NCI-H446 treated with DMSO at 0.1 percent for 48 hours (cell line): ENCODE results near the gene KIRREL3.

Source experiments
- DNase-seq: peaks from one replicate; lab custom pipeline; 2025; lab: John Stamatoyannopoulos, UW

KIRREL3 gene

DNA sequence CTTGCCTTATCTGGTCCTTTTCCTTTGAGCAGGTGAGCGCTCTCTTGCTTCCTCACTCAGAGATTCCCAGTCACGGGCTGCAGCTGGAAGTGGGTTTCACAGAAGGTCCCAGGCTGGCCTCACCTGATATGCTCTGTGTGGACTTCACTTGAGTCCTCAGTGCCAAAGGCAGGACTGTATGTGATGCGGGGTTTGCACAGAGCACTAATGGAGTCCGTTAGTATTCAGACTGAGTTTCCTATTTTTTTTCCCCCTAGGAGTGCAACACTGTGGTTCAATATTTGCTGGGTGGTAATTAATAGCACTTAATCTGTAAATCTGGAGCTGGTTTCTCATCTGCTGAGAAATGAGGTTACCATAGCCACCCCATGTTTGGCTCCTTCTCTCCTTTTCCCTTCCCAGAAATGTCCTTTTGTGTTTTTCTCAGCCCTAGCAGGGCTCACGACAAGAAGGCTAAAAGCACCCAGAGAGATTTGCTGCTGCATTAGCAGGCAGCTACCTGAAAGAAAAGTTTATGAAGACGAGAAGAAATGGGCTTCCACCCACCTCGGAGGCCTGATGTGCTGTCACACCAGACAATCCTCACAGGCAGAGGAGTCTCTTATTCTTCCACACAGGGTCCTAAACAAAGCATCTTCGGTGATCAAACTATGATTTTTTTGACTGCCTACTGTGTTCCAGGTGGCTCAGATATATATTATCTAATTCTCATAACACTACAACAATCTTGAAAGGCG, 262.1 kb downstream of the KIRREL3 start:
- DNase-seq = no peak

DNA sequence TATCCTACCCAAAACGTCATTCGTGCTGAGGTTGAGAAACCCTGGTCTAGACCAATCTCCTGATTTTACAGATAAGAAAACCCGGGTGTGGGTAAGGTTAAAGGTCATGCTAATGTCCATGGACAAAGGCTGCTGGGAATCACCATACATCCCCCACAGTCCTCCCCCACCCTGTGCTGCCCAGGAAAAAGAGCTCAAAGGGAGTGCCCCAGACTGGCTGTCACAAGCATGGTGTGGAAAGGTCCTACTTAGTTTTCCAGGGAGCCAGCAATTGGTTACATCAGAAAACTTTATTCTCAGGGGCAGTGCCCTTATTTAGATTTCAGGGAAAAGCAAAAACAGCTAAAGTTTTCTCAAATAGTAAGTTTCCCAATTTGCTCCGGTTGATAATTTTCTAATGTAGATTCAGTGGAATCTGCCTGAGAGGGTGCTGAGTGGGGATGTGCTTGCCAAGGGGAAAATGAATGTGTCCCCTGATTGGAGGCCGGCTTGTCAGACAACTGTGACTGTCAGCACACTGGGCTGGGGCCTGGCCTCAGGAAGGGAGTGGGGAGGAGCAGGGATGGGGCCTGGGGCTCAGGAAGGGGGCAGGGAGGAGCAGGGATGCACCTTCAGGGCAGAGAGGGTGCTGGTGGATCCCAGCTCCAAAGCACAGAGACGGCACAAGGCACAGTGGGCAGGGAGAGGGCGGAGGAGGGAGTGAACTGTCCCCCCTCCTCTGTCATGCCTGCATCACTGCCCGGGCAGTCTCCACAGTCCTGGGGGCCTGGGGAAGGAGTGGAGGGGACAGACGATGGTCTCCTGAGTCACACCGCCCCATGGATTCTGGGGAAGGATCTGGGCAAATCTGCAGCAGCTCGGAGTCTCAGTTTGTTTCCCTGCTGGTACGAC, 263.6 kb downstream of the KIRREL3 start:
- DNase-seq = no peak

DNA sequence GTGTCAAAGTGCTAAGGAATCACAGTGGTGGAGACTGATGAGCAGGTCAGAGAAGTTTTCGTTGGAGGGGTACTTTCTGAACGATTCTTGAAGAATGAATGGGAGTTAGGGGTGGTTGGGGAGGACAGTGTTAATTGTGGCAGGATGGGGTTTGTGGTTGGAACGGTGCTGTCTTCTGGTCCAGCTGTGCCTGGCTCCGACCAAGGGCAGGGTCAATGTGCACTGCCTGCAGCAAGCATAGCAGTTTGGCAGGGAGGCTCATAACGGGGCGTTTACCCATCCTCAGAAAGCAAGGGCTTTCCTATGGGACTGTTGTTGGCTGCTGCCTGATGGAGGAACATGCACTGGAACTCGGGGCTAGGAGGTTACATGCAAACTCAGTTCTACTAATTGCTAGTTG, 265.8 kb downstream of the KIRREL3 start:
- DNase-seq = no peak

DNA sequence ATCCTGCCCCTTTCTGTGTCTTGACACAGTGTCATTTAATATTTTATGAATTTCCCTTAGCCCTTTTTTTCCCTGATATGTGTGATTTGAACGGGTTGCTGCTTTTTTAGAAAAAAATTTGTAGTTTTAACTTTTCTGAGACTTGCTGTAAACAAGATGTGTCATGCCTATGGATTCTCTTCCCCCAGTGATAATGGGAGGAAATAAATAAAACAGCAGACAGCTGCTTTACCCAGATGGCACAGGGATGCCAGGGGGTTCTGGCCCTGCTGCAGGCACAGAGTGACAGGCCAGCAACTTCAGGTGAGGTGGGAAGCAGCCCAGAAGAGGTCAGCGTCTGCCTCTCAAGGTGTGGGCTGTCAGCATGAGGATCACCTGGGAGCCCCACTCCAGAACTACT, 266.9 kb downstream of the KIRREL3 start:
- DNase-seq = no peak

DNA sequence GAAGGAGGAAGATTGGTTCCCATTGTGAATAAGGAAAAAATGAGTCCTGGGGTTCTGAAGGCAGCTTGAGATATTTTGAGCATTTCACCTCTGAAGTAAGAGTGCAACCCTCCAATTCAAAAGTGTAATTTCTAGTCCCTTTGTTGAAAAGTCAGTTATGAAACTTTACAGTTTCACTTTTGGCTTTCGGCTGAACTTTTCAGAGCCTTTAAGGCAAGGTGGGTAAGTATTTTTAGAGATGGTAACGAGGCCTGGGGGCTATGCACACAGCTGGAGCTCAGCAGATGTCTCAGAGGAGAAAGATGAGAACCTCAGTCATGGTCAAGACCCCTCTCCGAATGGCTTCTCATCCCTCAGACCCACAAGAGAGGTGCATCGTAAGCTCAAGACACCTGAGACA, 267.6 kb downstream of the KIRREL3 start:
- no peak for DNase-seq

DNA sequence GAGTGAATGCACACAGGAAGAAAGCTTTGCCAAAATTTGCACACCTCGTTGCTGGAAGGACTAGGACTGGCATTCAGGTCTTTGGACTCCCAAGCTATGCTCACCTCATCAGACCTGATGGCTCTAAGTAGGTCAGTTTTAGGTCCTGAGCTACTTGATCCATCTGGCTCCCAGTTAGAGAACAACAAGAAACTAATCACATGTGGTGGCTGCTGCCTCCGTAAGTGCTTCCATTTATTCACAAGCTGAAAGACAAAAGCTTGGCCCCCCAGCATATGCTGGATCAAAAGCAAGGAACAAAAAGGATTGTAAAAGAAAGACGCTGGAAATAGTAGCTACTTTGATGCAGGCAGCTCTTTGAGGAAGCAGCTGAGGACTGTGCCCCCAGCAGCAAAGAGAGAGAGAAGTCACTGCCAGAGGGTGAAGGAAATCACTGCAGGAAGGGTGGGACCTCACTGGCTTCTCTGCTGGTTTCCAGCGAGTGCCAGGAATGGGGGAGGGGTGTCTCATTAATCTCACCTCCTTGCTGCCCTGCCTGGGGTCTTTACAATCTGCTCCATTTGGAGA, 268.9 kb downstream of the KIRREL3 start:
- no peak for DNase-seq

DNA sequence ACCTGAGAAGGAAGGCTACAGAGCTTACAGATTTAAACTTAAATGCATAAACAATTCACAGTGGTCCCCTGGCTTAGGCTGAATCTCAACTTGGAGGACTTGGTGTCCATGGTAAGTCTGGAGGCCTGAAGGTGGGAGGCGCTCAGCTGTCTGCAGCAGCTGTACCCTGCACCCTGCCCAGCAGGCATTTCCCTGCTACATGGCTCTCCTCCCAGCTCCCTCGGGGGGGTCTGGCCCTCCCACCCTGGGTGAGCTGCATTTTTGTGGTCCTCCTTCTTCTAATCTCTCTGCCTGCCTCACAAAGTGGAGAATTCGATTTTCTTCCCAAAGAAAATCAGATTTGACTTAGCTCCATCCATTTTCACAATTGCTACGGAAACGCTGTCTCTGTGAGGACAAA, 273.2 kb downstream of the KIRREL3 start:
- no peak for DNase-seq

DNA sequence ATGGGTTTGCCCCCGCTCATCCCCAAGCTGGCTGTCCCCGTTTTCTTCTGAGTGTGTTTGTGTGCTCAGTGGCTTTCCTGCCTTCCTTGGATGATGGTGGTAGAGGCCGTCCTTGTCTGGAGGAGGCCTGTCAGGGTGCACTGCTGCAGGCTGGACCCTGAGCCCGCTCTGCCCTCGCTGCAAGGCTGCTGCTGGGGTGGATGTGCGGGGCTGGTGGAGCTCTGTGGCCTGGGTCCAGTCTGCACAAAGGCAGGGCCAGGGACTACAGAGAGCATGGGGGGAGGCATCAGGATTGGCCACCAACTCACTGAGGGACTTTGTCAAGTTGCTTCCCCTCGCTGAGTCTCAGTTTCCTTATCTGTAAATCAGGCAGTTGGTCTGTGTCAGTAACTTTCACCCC, 275.0 kb downstream of the KIRREL3 start:
- no peak for DNase-seq

DNA sequence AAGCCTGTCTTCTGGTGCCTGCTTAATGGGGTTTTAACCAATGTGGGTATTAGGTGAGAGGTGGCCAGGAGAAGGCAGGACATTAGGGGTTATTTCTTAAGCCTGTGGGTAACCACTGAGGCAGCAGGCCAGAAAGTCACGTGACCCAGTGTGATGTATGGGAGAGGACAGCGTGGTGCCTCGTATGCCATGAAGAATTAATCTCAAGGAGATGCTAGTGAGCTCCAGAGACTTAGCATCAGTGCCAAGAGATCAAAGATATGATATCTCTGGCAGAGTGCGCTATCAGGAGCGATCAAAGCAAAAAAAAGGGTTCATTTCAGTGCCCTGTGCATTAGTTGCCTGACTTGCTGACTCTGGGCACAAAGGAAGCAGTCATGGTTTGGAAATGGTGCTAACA, 275.5 kb downstream of the KIRREL3 start:
- DNase-seq = no peak

DNA sequence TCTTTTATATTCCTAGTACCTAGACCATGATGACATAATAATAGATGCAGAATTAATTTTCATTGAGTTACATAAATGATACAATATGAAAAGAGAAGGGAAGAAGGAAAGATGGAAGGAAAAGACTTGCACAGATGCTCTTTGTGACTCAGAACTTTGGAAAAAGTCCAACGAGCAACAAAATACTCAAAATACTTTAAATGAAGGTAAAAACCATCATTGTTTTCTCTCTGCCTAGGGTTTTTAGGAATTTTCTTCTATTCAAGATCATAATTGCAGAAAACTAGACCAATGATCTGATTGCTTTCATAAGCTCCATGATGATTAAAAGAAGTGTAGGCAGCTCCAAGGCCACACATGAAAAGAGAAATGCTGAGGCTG, 276.9 kb downstream of the KIRREL3 start:
- no peak for DNase-seq

DNA sequence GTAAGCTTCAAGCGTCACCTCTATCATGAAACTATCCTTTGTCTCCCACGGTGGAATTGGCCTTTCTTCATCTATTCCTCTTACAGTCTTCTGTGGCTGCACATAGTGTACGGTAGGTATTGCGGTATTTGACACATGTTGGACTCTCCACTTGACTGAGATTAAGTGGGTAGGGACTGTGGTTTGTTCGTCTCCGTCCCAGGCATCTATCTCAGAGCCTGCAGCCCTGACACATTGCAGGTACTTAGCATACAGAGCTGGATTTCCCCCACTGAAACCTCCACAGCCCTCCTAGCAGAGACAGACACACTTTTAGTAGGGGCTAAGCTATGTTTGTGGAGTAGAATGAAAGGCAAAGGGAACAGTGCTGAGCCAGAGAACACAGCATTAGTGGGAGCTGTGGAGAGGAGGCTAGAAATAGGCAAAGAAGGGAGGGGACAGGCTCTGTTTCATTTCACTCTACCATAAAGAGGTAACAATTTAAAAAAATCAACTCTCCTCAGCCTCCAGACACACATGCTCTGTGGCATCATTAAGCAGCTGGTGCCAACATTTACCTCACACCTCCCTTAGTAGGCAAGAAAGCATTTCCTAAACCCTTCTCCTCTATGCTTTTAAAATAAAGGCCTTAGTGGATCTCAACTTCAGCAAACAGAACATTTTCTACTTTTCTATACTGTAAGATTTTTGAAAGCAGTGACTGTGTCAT, 277.5 kb downstream of the KIRREL3 start:
- DNase-seq = no peak

DNA sequence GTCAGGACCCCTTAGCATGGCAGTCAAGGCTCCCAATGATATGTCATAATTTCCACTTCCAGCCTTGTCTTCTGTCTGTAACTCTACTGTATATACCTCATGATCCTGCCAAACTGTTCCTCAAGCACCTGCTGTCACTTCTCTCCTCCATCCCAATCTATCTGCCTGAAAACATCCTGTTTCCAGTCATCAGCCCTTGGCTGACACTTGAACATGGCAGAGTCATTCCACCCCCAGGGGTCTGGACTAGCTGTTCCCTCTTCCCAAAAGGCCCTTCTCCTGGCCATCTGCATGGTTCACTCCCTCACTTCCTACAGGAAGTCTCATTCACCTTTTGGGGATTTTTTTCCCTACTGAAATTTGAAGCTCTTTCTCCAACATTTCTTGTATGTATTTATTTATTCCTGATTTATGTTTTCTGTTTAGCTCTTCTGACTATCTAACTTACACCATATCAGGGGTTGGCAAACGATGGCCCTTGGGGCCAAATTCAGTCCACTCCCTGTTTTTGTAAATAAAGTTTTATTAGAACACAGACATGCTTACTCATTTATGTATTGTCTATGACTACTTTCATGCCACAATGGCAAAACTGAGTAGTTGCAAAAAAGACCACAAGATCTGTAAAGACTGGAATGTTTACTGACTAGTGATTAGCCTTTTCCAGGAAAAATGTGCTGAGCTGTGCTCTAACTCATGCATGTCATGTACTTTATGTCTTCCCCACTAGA, 278.4 kb downstream of the KIRREL3 start:
- DNase-seq = no peak

DNA sequence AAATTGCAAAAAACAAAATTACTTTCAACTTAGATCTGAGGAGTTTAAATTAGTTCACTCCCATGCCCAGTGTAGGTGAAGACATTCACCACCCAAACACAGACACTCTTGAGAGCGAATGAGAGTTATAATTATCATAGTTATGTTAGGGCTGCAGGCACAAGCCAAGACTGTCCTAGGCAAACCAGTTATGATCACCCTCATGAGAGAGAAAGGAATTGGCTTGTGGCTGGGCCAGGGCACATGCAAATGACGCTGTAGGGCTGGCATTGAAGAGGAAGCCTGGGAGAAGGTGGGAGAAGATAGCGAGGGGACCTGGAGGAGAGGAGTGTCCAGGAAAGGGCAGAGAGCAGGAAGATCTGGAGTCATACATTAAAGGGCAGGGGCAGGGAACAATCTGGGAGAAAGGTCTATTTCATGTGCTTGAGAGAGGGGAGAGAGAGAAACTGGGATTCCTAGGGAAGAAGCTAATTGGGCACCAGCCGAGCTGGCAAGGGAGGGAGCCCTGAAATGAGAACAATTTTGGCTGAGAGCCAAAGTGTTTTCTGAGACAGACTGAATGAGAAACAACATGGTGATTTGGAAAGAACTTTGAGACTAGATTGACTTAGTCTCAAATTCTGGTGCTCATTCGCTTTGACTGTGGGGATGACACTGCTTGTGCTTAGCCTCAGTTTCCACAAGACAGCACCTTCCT, 279.9 kb downstream of the KIRREL3 start:
- peak; percentile 20 for DNase-seq

DNA sequence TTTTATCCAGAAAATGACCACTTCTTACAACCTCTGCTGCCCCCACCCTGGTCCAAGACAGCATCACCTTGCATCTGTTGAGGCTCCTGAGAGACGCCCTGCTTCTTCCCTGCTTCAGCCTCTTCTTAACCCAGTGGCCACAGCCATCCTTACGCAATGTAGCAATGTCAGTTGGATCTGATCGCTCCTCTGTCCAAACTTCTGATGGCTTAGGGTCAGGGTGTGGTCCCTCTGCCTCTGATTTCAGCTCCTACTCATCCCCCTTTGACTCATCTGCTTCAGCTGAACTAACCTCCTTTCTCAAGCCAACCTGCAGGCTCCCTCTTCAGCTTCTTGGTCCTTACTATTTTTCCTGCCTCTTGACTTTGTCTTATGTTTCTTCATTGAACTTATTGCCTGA, 280.8 kb downstream of the KIRREL3 start:
- no peak for DNase-seq

DNA sequence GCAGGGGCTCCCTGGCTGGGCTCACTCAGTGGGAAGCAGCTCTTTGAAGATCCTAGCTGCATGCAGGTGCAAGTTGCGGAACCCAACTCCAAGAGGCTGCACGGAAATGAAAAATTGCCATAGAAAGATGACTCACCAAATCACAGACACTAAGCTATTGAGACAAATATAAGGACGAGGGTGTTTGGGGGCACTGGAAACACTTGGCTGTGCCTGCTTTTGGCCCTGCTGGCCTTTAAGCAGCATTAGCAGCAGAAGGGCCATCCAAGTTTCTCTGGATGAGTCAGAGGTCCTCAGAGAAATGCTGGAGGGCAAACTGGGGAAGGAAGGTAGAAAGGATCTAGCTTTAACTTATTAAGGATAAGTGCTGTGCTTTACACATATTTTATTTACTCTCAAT, 282.3 kb downstream of the KIRREL3 start:
- DNase-seq = no peak

DNA sequence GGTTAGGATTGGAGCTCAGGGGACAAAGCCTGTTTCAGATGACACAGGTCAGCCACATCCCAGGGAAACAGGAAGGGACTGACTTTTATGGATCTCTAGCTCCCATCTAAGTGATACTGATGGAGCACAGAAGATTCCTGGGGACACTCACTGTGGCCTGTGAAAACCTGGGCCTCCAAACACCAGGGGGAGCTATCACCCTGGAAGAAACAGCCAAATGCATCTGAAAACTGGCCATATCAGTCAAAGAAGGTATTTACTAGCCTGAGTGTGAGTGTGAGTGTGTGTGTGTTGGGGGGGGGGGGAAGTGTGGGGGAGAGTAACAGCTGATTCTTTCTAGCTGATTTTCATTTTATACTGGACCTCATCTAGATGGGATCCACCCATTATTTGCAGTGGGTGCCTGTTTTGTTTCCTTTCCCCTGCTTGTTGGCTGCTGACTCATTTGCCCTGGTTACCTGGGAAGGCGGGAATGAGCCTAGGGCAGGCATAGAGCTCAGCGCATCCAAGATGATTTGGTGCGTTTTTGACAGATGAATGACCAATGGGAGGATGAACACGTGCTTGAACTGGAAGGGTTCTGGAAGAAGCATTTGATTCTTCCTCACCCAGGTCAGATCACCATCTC, 284.0 kb downstream of the KIRREL3 start:
- DNase-seq = no peak

DNA sequence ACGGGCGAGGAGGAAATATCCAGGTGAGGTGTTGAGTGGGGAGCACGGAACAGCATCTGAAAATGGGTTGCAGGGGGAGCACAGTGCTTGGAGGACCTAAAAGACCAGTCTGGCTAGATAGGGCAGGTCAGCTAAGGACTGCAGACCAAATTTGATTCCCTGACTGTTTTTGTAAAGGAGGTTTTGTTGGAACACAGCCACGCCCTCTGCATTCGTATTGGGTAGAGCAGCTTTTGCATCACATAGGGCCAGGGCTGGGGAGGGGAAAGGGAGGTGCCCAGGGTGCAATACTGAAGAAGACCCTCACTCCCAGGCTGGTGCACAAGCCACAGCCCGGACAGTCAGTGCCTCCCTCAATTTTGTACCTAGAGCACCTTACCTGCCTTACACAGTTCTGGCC, 286.8 kb downstream of the KIRREL3 start:
- no peak for DNase-seq

DNA sequence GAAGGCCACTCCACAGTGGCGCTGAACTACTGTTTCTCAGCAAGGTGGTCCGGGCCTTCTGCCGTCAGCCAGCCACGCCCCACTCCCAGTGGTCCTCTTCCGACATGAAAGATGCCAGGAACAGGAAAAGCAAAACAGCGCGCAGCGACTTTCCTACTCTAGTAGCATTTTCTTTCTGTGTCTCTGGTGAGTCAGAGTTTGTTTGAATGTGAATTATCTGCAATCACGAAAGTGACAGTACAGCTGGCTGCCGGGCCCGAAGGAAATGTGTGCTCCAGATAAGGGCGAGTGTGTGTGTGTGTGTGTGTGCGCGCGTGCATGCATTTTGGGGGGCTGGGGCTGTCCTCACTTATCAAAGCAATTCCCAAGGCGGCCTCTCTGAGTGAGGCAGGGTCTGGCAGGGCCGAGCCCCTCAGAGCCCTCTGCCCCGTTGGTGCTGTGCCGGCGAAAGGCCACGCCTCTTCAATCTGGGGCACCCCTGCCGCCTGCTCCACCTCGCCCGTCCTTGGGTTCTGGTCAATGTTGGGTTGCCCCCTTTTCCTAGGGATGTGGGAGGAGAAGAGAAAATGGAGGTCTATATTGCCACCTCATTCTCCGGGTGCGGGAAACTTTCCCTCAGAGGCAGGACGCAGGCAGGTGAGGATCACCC, 288.5 kb downstream of the KIRREL3 start:
- no peak for DNase-seq

DNA sequence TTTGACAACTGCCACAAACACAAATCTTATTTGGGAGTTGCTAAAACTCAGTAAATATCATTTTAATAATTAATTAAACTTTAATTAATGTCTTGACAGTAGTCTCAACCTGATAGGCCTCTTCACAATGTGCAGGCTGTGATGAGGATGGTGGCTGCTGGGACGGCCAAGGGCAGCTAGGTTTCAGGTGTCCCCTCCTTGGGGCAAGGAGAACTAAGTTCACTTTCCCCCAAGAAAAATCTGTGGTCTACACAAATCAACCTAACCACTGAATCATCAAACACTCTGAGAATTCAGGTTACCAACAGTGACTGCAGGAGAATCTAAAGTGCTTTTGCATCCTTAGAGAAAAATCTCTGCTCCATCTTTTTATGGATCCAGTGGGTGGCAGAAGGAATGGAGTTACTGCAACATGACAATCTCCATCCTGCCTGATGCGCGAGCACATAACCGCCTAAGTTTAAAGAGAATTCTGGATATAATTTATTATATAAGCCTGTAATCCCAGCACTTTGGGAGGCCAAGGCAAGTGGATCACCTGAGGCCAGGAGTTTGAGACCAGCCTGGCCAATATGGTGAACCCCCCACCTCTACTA, 289.7 kb downstream of the KIRREL3 start:
- DNase-seq = no peak

DNA sequence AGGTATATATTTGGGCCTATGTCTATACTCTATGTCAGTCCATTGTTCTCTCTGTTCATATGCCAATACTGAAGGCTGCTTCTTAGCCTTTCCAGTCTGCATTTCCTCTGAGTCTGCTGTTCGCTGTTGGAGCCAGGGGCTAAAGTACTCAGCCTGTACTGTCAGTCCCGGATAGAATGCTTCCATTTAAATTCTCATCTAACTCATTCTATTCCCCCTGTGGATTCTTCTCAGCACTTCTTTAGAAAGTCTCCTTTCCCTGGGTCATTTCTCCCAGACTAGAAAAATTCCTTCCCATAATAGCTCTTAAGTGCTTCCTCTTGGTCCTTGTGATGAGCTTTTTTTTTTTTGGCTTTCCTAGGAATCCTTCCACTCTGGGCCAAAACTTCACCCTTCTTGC, 293.1 kb downstream of the KIRREL3 start:
- DNase-seq = no peak
